Nephron (organoid): ENCODE measurements around the gene COL15A1.

Experiments used
- H3K27ac Mint-ChIP-seq, 3 experiments: 2 replicates each; pipeline ENCODE4 v1.8.0; 2020; ENCODE audit warnings: mixed read lengths in 3 of 3, mild to moderate bottlenecking in 2 of 3, moderate library complexity in 1 of 3
- H3K27me3 Mint-ChIP-seq: 2 replicates; pipeline ENCODE4 v1.8.0; 2021; ENCODE audit warnings: low read depth, mild to moderate bottlenecking, moderate library complexity, mixed read lengths
- H3K36me3 Mint-ChIP-seq: 2 replicates; pipeline ENCODE4 v1.8.0; 2020; ENCODE audit warnings: low read depth, mixed read lengths
- H3K4me1 Mint-ChIP-seq: 2 replicates; pipeline ENCODE4 v1.8.0; 2020; ENCODE audit warnings: mixed read lengths
- H3K4me3 Mint-ChIP-seq, 3 experiments: 2 replicates each; pipeline ENCODE4 v1.8.0; 2020; ENCODE audit warnings: mild to moderate bottlenecking in 3 of 3, mixed read lengths in 3 of 3, moderate library complexity in 2 of 3
- H3K9me3 Mint-ChIP-seq: 2 replicates; pipeline ENCODE4 v1.8.0; 2020; ENCODE audit warnings: mixed read lengths
- CTCF ChIP-seq, 3 experiments: fragments of 200-600 bp; sonication (generic); IDR thresholded peaks; one replicate each; pipeline ENCODE4 v1.5.0; 2021; ENCODE audit warnings: antibody characterized with exemption in 3 of 3; ENCODE audit not compliant: unreplicated experiment in 3 of 3

The COL15A1 gene

GRCh38 chr9:98941946-98942523 lies 1.7 kb upstream of the COL15A1 start:
- H3K36me3 Mint-ChIP-seq: no peaks in the 10 kb centered on the region
- H3K4me3 Mint-ChIP-seq: peak overlapping the region in 2 of 3 experiments; percentile 59 to 90
- no peaks in the 10 kb centered on the region for H3K9me3 Mint-ChIP-seq
- peaks cover 52% of the 10 kb centered on the region for H3K4me1 Mint-ChIP-seq
- no peak for TF ChIP-seq CTCF (IDR thresholded peaks at IDR 0.05; ENCODE audit: unreplicated experiment in 3 of 3)
- no peak overlapping the region for H3K27ac Mint-ChIP-seq
- H3K27me3 Mint-ChIP-seq: peaks cover 68% of the 10 kb centered on the region

- Mint-ChIP-seq H3K4me3 (peak overlapping the region; percentile 79 to 90 (median 84)), H3K36me3 (no peaks in the 10 kb centered on the region), H3K27me3 (peaks cover 76% of the 10 kb centered on the region)
Observed at GRCh38 chr9:98942906-98943681, 613 bp upstream of the COL15A1 start.

DNA sequence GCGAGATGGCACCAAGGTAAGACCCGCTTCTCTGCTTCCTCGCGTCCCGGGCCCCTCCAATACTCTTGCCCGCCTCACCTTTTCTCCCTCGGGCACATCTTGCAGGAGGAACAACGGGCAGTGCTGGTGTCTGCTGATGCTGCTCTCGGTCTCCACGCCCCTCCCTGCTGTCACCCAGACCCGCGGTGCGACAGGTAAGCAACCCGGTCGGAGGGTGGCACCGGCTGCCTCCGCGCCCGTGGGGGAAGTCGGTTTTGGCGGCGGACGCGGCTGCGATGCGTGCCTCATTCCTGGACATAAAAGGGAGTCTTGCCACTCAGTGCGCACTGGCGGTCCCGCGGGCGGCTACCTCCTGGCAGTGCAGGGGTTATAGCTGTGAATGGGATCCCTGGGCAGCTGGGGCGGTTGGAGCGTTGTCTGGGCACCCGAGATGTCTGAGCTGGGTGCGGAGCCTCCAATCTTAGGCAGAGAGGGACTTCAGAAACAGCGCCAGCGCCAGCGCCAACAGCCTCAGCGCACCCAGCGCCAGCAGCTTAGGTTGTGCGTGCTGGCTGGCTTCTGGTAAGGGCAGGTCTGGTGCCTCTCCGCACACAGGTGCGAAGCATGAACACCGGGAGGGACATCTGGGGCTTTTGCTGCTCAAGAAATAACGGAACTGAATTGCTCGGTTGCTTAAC lies 488 bp downstream of the COL15A1 start:
- Mint-ChIP-seq H3K36me3 (no peaks in the 10 kb centered on the region), H3K9me3 (no peaks in the 10 kb centered on the region), H3K27ac (peak overlapping the region in 2 of 3 experiments; percentile 7 to 15), H3K4me3 (peak overlapping the region; percentile 86 to 89 (median 88)), H3K27me3 (peaks cover 82% of the 10 kb centered on the region), H3K4me1 (peaks cover 32% of the 10 kb centered on the region)
- no peak for TF ChIP-seq CTCF (IDR thresholded peaks at IDR 0.05; ENCODE audit: unreplicated experiment in 3 of 3)

More at GRCh38 chr9:98942906-98943681, 613 bp upstream of the COL15A1 start:
- Mint-ChIP-seq H3K4me1 (peaks cover 42% of the 10 kb centered on the region), H3K9me3 (no peaks in the 10 kb centered on the region), H3K27ac (peak overlapping the region in 1 of 3 experiments; percentile 8)
- TF ChIP-seq CTCF (IDR thresholded peaks at IDR 0.05; ENCODE audit: unreplicated experiment in 3 of 3): no peak

DNA sequence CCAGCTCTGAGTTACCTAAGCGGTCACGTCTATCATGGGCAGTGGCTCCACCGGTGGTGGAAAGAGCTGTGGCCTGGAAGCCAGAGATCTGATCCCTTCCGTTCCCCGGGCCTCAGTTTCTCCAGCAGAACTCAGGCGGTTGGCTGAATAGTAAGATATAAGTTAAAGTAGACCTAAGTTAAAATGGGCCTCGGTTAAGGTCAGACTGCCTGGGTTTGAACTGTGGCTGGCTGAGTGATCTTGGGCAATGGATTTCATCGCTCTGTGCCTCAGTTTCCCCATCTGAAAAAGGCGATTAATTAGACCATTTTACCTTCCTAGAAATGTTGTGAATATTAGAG lies 997 bp downstream of the COL15A1 start:
- peak overlapping the region; percentile 86 to 89 (median 88) for H3K4me3 Mint-ChIP-seq
- peaks cover 87% of the 10 kb centered on the region for H3K27me3 Mint-ChIP-seq
- H3K36me3 Mint-ChIP-seq: no peaks in the 10 kb centered on the region
- no peaks in the 10 kb centered on the region for H3K9me3 Mint-ChIP-seq
- H3K4me1 Mint-ChIP-seq: peaks cover 30% of the 10 kb centered on the region
- peak overlapping the region in 1 of 3 experiments; percentile 7 for H3K27ac Mint-ChIP-seq
- no peak for TF ChIP-seq CTCF (IDR thresholded peaks at IDR 0.05; ENCODE audit: unreplicated experiment in 3 of 3)

- Mint-ChIP-seq H3K9me3 (peaks cover 3% of the 10 kb centered on the region), H3K4me1 (peaks cover 5% of the 10 kb centered on the region), H3K4me3 (no peak overlapping the region), H3K36me3 (no peaks in the 10 kb centered on the region), H3K27ac (no peak overlapping the region), H3K27me3 (peaks cover 47% of the 10 kb centered on the region)
- no peak for TF ChIP-seq CTCF (IDR thresholded peaks at IDR 0.05; ENCODE audit: unreplicated experiment in 3 of 3)
Observed at GRCh38 chr9:98949565-98949964, 5.9 kb downstream of the COL15A1 start.
